Cortex of kidney (tissue), 1 donor: ENCODE results near the gene CCDC27.

ENCODE experiments used
- DNase-seq: peaks from one replicate; lab custom pipeline; 2025; lab: John Stamatoyannopoulos, UW

The CCDC27 gene

GRCh38 chr1:3752400-3752945, at the start of gene CCDC27:
Gene CCDC27 (plus strand): TSS chr1:3752450. CDS start chr1:3752482, 32 bp downstream.
- no peak for DNase-seq

DNA sequence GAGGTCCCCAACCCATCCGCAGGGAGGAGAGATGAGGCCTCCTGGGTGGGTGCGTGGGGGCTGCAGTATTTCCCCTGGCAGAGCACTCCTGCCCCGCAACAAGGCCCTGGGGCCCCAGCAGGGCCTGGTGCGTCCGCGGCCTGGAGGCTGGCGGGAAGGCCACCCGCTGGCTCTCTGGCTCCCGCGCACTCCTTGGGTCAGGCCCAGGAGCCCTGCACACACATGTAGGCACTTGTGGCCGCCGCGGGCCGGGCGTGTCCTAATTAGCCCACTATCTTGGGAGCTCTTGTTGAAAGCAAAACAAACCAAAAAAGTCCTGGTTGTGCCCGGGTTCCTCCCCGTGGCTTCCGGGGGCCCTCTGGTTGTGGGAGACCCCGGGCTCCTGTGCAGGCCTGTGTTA, 49.7 kb upstream of the CCDC27 start:
- DNase-seq: no peak

- no peak for DNase-seq
Measured at GRCh38 chr1:3702990-3703728, 49.1 kb upstream of the CCDC27 start.

DNA sequence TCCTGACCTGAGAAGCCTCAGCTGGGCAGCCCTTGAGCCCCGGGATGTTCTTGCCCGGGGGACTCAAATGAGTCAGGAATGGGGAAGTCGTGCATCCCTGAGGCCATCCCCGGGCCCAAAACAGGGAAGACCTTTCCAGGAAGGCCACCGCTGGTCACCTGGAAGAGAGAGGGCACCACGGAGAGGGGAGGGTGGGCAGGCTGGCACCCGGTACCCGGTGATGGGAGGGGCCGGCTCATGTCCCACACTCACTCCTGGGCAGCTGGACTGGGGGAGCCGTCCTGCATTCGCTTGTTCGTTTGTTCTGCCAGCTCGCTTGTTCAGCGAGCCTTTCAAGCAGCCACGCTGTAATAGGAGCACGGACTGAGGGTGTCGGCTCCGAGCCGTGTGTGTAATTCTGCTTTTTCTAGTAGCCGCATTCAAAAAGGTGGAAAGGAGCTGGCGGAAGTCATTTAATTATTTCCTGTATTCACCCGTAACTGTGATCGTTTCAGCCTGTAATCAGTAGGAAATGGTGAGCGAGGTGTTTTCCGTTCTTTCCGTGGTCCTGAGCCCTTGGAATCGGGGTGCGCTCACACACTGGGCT, 48.4 kb upstream of the CCDC27 start:
- DNase-seq: no peak

- no peak for DNase-seq
Measured at GRCh38 chr1:3705341-3705950, 46.8 kb upstream of the CCDC27 start.

DNA sequence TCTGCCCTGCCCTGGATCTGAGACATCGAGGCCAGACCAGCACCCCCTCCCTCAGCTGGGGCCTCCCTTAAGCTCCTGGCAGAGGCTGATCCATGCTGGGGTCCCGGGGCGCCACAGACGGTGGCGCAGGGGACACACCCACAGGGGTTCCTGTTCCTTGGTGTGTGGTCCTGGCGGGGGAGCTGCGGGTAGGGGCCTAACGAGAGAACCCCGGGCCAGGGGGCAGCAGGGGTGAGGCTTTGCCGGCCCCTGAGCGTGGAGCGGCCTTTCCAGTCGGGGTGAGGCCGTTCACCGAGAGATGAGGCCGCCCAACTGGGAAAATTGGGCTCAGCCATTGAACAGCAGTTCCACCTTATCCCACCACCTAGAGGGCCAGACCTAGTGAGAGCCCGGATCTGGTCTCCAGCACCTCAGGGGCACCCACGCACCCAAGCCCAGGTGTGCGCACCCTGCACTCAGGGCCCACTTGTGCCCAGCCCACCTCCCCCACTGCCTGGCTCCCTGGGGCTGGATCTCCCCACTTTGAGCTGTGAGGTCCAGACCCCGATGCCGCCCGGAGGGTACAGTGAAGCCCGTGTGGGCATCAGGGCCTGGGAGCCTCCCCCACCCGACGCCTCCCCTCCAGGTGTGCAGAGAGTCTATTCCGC, 45.5 kb upstream of the CCDC27 start:
- no peak for DNase-seq

GRCh38 chr1:3707298-3707938, 44.8 kb upstream of the CCDC27 start:
- no peak for DNase-seq

DNA sequence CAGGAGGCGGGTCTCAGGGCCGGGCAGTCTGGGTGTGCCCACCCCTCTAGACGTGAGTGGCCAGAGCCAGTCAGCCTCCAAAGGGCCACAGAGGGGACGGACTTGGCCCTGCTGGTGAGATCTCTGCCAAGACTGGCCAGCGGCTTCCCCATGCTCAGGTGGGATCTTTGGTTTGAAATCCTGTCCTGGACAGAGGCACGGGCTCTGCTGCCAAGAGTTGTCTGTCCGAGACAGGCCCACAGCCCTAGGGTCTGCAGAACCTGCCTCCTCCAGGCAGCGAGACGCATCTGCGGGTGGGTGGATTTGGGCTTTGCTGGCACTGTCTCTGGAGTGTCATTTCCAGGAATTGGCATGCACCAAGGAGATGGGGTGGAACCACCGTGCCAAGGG, 44.3 kb upstream of the CCDC27 start:
- DNase-seq: no peak

- no peak for DNase-seq
Measured at GRCh38 chr1:3708791-3709190, 43.5 kb upstream of the CCDC27 start.

DNA sequence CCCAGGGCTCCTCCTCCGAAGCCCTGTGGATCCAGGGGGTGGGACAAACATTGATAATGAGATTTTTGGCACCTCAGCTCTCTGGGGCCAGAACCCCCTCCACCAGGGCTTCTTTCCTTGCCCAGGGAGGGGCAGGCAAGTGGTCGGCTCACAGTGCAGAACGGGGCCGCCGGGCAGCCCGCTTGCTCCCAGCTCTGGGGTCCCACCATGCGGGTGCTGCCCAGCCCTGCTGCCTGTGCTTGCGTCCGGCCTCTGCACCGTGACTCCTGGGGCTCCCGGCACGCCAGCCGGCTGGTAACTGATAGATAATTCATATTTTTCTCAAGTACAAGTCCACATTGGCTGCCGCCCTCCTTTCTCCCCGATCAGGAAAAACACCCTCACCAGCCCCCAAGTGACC, 42.0 kb upstream of the CCDC27 start:
- DNase-seq: no peak

DNA sequence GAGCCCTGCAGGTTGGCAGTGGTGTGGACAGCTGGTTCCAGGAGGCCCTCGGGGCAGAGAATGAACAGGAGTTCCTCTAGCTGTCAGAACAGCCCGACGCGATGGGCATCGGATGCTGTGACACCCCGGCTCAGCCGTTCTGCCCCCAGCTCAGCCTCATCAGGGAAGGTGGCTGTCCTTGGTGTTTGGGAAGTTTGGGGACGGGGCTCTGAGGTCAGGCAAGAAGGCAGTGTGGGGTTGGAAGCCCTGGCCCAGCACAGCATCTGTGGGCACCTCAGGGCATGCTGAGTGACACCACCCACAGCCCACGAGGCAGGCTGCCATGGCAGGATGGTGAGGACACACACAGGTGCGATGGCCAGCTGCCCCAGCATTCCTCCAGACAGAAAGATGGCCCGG, 40.9 kb upstream of the CCDC27 start:
- no peak for DNase-seq

GRCh38 chr1:3711780-3712451, 40.3 kb upstream of the CCDC27 start:
- DNase-seq: no peak

GRCh38 chr1:3712573-3713535, 39.4 kb upstream of the CCDC27 start:
- no peak for DNase-seq

GRCh38 chr1:3713840-3714239, 38.4 kb upstream of the CCDC27 start:
- no peak for DNase-seq

GRCh38 chr1:3714284-3714741, 37.9 kb upstream of the CCDC27 start:
- DNase-seq: no peak

DNA sequence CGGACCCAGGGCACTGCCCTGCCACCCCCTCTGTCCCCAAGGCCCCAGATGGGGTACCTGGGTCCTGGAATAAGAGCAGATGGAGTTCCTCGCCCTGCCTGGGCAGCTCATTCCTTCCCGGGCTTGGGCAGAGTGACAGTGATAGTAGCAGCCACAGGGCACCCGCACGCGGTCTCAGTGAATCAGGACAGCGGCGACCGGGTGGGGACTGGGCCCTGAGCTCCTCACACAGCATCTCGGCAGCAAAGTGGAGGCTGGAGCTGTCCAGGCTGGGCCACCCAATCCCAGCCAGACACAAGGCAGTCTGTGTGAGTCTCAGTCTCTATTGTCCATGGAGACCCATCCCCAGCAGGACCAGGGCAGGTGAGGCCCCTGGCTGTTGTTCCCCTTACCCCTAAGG, 37.4 kb upstream of the CCDC27 start:
- no peak for DNase-seq

DNA sequence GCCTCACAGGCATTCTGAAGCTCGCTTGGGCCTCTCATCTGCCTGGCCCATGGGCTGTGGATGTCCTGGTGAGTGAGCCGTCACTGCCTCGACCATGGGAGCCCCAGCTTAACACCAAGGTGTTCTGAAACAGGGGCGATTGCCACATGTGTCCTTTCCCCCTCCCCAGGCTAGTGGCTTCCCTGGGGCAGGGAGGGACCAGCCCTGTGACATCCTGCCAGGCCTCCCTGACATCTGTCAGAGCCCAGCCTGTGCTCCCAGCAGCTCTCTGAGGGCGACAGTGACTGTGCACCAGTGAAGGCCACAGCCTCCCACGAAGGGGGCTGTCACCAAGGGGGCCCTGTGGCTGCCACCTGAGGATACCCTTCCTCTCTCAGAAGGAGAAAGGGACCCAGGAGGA, 35.9 kb upstream of the CCDC27 start:
- no peak for DNase-seq

DNA sequence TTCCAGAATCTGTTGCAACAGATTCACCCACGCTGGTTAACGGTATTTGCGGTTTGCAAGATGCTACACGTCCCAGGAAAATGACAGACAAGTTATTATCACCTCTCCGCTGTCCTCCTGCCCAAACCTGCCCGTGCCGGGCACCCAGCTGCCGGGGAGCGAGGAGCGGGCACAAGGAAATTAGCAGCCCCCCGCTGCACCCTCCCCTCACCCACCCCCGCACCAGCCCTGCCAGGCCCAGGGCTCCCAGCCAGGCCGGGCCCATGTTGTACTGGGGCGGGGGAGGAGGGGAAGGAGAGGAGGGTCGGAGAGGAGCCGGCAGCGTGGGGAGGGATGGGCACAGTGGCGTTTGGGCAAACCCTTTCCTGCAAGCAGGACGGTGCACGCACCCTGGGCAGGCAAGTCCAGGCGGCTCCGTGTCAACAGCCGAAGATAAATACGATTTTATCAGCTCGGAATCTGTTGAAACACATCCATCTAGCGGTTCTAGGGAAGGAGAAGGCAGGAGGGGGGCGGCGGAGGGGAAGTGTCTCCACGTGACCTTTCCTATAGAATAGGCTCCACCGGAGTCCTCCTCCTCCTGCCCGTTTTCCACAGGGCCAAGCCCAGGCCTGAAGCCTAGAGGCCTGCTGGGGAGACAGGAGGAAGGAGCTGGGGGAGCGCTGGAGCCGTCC, 35.1 kb upstream of the CCDC27 start:
- DNase-seq: no peak

DNA sequence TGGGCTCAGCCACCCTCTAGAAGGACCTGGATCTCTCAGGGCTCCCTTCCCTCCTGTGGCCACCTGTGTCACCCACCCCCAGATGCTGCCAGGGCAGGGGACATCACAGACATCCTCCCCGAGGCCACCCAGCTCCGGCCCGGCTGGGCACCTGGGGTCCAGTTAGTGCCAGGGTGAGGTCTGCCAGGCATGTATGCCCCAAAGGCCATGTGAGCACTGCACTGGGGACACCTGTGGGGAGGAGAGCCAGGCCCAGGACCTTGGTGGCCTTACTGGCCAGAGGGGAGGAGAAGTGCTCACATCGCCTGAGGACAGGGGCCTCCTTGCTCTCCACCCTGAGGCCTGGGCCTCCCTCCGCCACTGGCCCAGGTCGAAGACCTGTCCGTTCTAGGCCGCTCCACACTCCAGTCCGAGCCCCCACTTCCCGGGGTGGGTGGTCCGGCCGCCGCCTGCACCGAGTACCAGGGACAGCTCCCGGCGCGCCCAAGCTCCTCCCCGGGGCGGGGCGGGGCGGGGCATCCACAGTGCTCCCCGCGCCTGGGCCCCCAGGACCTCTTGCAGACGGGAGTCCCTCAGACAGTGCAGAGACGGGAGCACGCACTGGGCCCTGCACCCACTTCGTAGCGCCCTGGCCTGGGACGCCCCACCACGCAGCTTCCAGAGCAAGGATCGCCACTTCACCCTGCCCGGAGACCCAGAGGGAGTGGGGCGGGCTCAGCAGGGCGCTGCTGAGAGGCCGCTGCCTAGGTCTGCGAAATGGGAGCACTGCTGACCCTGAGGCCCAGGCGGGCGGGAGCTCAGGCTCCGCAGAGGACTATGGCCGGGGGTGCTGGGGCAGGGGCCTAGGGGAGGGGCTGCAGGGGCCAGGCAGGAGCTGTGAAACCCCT, 34.3 kb upstream of the CCDC27 start:
- DNase-seq: no peak
